ENCODE results near the gene LIMCH1. TPM values are rescaled to one million over a fixed set of nuclear protein-coding genes. Genes with fewer than 3 reads are reported as not detected.

Gene LIMCH1
- total RNA-seq, 1 experiment from 2014 or later = 3.3 TPM

DNA sequence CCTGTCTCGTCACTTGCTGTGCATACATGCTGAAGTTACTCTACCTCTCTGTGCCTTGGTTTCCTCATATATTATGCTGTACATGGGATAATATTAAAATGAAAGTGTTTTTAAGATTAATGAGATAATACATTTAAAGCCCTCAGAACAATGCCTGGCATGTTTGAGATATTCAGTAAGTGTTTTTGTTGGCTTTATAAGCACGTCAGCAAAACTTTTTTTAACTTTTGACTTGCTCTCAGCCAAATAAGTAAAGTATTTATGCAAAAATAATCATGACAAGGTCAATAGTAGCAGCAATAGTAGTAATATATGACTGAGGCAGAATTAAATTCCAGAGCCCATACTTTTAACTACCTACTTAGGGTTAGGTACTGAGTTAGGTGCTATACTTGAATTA lies 29.2 kb downstream of the LIMCH1 start:
- Histone ChIP-seq H3K9me3 (ENCODE audit: control insufficient read depth, low read depth, low read length) (no peaks in the 10 kb centered on the region), H3K4me2 (ENCODE audit: insufficient read depth, insufficient read length, low read length) (no peak overlapping the region), H2AFZ (ENCODE audit: low read length) (no peak overlapping the region), H4K91ac (ENCODE audit: insufficient read length, low read depth, low read length) (no peak overlapping the region), H2BK5ac (ENCODE audit: insufficient read length, low read length) (no peak overlapping the region), H3K14ac (ENCODE audit: insufficient read depth, low read length) (no peak overlapping the region), H3K18ac (ENCODE audit: insufficient read length, low read depth, low read length) (no peak overlapping the region), H3K56ac (ENCODE audit: insufficient read length, low read depth, low read length) (no peak overlapping the region), H3K27ac (ENCODE audit: insufficient read length, low read depth, low read length) (no peak overlapping the region), H3K27me3 (ENCODE audit: insufficient read depth, low read length) (no peaks in the 10 kb centered on the region), H3K23ac (ENCODE audit: insufficient read length, low read depth, low read length) (no peak overlapping the region), H4K8ac (replicated peaks; ENCODE audit: insufficient read length, low read depth, low read length) (no peak overlapping the region), H3K79me2 (ENCODE audit: insufficient read depth, low read length) (no peaks in the 10 kb centered on the region), H3K9ac (ENCODE audit: extremely low read depth, insufficient read length, low read length) (no peak overlapping the region), H2AK5ac (ENCODE audit: insufficient read length, low read length) (no peak overlapping the region), H2BK120ac (ENCODE audit: low read depth, low read length, poor library complexity, severe bottlenecking) (no peak overlapping the region), H3K23me2 (ENCODE audit: insufficient read length, low read depth, low read length, poor library complexity, severe bottlenecking) (no peaks in the 10 kb centered on the region), H3K4me1 (ENCODE audit: insufficient read depth, low read length) (peaks cover 5% of the 10 kb centered on the region; the same call in 1 of the 2 replicates), H2BK20ac (ENCODE audit: low read depth, low read length, poor library complexity, severe bottlenecking) (no peak overlapping the region), H4K5ac (ENCODE audit: insufficient read length, low read depth, low read length) (no peak overlapping the region), H3T11ph (ENCODE audit: low read length) (no peak overlapping the region), H4K20me1 (ENCODE audit: control insufficient read depth, insufficient read depth, insufficient read length) (no peaks in the 10 kb centered on the region), H2BK15ac (ENCODE audit: low read depth, low read length) (no peak overlapping the region), H3K79me1 (ENCODE audit: insufficient read depth, low read depth, low read length, poor library complexity, severe bottlenecking) (no peaks in the 10 kb centered on the region), H3K4ac (ENCODE audit: low read depth, low read length) (no peak overlapping the region), H2BK12ac (ENCODE audit: insufficient read length, low read depth, low read length) (no peak overlapping the region)
- H3K9me3 Mint-ChIP-seq = no peaks in the 10 kb centered on the region
- no peak overlapping the region for H3K27ac Mint-ChIP-seq
- no peaks in the 10 kb centered on the region for H3K36me3 Mint-ChIP-seq (ENCODE audit: insufficient read depth in 1 of 3, low read depth in 3 of 3)
- H3K27me3 Mint-ChIP-seq (ENCODE audit: low read depth) = no peaks in the 10 kb centered on the region
- WGBS (ENCODE audit: extremely low coverage, insufficient read length, low lambda C conversion rate) = no CpG with 5 or more reads among the region's 2 CpGs
- TF ChIP-seq, protein P1, sequence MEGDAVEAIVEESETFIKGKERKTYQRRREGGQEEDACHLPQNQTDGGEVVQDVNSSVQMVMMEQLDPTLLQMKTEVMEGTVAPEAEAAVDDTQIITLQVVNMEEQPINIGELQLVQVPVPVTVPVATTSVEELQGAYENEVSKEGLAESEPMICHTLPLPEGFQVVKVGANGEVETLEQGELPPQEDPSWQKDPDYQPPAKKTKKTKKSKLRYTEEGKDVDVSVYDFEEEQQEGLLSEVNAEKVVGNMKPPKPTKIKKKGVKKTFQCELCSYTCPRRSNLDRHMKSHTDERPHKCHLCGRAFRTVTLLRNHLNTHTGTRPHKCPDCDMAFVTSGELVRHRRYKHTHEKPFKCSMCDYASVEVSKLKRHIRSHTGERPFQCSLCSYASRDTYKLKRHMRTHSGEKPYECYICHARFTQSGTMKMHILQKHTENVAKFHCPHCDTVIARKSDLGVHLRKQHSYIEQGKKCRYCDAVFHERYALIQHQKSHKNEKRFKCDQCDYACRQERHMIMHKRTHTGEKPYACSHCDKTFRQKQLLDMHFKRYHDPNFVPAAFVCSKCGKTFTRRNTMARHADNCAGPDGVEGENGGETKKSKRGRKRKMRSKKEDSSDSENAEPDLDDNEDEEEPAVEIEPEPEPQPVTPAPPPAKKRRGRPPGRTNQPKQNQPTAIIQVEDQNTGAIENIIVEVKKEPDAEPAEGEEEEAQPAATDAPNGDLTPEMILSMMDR (conservative IDR thresholded peaks at IDR 0.05) = no peak
- no peak overlapping the region for H3K4me3 Mint-ChIP-seq
- peaks cover 0 to 3% of the 10 kb centered on the region in 2 experiments; a peak in 1 of 4 replicates for H3K4me1 Mint-ChIP-seq
- DNase-seq = no peak
